IMR-90 (cell line): ENCODE measurements around the gene ADIG.

Source experiments
- BHLHE40 ChIP-seq: fragments of 150-350 bp; IDR thresholded peaks from 2 replicates; pipeline ENCODE4 v1.6.1; 2016; ENCODE audit warnings: mild to moderate bottlenecking, low read depth, low read length
- MXI1 ChIP-seq: IDR thresholded peaks from 2 replicates; pipeline ENCODE4 v1.6.1; 2012; ENCODE audit warnings: low read depth, mild to moderate bottlenecking, low read length, moderate library complexity, borderline replicate concordance
- POLR2A ChIP-seq: IDR thresholded peaks from 2 replicates; pipeline ENCODE4 v1.6.1; 2012; ENCODE audit warnings: mild to moderate bottlenecking, low read depth, low read length
- RAD21 ChIP-seq: IDR thresholded peaks from 2 replicates; pipeline ENCODE4 v1.6.1; 2012; ENCODE audit warnings: low read length, improper control_type of control experiment
- RCOR1 ChIP-seq: IDR thresholded peaks from 2 replicates; pipeline ENCODE4 v1.6.1; 2012; ENCODE audit warnings: mild to moderate bottlenecking, low read length, improper control_type of control experiment; ENCODE audit not compliant: insufficient replicate concordance
- TF ChIP-seq, protein P1 (sequence below): conservative IDR thresholded peaks from 2 replicates; pipeline ENCODE4 v1.5.1; 2012; ENCODE audit warnings: mild to moderate bottlenecking, low read depth, low read length, improper control_type of control experiment
- TF ChIP-seq, protein P2 (sequence below): fragments of 150-350 bp; IDR thresholded peaks from 2 replicates; pipeline ENCODE4 v1.6.1; 2016; ENCODE audit warnings: low read depth, mild to moderate bottlenecking, low read length, moderate library complexity, borderline replicate concordance
- TF ChIP-seq, protein P3 (sequence below): fragments of 150-350 bp; IDR thresholded peaks from 2 replicates; pipeline ENCODE4 v1.6.1; 2017; ENCODE audit warnings: mild to moderate bottlenecking, antibody characterized with exemption, low read length, low read depth

DNA sequence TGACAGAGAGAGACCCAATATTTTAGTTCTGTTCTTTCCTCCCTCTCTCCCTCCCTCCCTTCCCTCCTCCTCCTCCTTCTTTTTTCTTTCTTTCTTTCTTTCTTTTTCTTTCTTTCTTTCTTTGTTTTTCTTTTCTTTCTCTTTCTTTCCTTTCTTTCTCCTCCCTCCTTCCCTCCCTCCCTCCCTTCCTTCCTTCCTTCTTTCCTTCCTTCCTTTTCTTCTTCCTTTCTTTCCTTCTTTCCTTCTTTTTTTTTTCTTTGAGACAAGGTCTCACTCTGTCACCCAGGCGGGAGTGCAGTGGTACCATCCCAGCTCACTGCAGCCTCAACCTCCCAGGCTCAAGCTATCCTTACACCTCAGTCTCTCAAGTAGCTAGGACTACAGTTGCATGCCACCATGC lies 49.0 kb downstream of the ADIG start:
- TF ChIP-seq POLR2A (no peak), RCOR1 (no peak), MXI1 (no peak), BHLHE40 (no peak), RAD21 (no peak)
- TF ChIP-seq, protein P1, sequence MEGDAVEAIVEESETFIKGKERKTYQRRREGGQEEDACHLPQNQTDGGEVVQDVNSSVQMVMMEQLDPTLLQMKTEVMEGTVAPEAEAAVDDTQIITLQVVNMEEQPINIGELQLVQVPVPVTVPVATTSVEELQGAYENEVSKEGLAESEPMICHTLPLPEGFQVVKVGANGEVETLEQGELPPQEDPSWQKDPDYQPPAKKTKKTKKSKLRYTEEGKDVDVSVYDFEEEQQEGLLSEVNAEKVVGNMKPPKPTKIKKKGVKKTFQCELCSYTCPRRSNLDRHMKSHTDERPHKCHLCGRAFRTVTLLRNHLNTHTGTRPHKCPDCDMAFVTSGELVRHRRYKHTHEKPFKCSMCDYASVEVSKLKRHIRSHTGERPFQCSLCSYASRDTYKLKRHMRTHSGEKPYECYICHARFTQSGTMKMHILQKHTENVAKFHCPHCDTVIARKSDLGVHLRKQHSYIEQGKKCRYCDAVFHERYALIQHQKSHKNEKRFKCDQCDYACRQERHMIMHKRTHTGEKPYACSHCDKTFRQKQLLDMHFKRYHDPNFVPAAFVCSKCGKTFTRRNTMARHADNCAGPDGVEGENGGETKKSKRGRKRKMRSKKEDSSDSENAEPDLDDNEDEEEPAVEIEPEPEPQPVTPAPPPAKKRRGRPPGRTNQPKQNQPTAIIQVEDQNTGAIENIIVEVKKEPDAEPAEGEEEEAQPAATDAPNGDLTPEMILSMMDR: no peak
- TF ChIP-seq, protein P2, sequence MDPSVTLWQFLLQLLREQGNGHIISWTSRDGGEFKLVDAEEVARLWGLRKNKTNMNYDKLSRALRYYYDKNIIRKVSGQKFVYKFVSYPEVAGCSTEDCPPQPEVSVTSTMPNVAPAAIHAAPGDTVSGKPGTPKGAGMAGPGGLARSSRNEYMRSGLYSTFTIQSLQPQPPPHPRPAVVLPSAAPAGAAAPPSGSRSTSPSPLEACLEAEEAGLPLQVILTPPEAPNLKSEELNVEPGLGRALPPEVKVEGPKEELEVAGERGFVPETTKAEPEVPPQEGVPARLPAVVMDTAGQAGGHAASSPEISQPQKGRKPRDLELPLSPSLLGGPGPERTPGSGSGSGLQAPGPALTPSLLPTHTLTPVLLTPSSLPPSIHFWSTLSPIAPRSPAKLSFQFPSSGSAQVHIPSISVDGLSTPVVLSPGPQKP: no peak
- TF ChIP-seq, protein P3, sequence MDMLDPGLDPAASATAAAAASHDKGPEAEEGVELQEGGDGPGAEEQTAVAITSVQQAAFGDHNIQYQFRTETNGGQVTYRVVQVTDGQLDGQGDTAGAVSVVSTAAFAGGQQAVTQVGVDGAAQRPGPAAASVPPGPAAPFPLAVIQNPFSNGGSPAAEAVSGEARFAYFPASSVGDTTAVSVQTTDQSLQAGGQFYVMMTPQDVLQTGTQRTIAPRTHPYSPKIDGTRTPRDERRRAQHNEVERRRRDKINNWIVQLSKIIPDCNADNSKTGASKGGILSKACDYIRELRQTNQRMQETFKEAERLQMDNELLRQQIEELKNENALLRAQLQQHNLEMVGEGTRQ: no peak
